ENCODE measurements around the gene PCBP3.
"Not testable (repeated sequence)": the region's sequence is repeated elsewhere in the genome, so short reads cannot be mapped to it uniquely, and the experiment has no call there.

Gene PCBP3

DNA sequence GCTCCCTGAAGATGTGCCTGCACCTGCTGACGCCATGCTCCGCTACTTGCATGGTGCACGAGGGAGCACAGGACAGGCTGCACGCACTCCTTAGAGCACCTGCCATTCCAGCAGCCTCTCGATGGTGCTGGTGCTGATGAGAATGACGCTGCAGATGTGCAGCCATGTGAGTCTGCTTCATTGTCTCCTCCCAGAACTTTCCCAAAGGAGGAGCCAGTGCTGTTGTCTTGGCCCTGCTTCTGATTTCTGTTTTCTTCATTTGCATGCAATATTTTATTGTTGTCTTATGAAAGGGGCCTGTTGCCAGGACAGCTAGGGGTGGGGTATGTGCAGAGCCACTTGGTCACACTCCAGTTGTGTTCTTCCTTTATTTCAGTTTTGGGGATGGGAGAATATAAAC, 70.1 kb downstream of the PCBP3 start:
- intact Hi-C loops (cut with DNase I), result no loop called here
- no peak for DNase-seq

DNA sequence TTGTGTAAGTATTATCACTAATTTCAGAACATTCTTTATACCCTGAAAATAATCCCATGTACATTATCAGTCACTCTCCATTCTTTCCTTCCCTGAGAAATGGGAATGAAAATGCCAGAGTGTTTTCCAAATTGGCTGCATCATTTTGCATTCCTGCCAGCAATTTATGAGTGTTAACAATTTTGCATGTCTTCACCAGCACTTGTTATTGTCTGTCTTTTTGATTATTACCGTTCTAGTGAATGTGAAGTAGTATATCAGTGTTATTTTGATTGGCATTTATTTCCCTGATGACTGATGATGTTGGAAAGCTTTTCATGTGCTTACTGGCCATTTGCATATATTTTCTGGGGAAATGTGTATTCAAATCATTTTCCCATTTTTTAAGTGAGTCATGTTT, 71.9 kb downstream of the PCBP3 start:
- DNase-seq, result no peak
- intact Hi-C loops (cut with DNase I), result no loop called here

GRCh38 chr21:45718413-45718812, 74.9 kb downstream of the PCBP3 start:
- intact Hi-C loops (cut with DNase I), result no loop called here
- no peak for DNase-seq

DNA sequence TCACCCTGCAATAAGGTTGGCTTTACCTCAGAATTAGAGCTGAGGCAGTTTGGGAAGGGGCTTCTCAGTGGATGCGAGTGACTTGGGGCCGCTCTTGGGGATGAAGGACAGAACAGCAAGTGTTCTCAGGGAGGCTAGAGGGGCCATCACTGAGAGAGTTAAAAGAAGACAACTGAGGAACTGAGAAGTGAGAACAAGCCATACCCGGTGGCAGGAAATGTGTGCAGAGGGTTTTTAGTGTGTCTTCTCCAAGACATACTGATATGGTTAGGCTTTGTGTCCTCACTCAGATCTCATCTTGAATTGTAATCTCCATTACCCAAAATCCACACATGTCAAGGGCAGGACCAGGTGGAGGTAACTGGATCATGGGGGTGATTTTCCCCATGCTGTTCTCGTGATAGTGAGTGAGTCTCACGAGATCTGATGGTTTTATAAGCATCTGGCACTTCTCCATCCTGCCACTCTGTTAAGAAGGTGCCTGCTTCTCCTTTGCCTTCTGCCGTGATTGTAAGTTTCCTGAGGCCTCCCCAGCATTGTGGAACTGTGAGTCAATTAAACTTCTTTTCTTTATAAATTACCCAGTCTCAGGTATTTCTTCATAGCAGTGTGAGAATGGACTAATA, 75.8 kb downstream of the PCBP3 start:
- intact Hi-C loops (cut with DNase I), result no loop called here
- no peak for DNase-seq

- DNase-seq; intact Hi-C loops (cut with DNase I): not testable (repeated sequence)
These were observed 76.7 kb downstream of the PCBP3 start for GRCh38 chr21:45720204-45720603.

GRCh38 chr21:45721671-45722070, 78.1 kb downstream of the PCBP3 start:
- DNase-seq, result no peak
- intact Hi-C loops (cut with DNase I), result no loop called here

- DNase-seq, result no peak
- intact Hi-C loops (cut with DNase I), result no loop called here
These were observed 79.8 kb downstream of the PCBP3 start for GRCh38 chr21:45723049-45723958.

- peak in 27 of 42 donors; percentile 10 to 69 (median 37) for DNase-seq
- intact Hi-C loops (cut with DNase I), result no loop called here
These were observed 80.9 kb downstream of the PCBP3 start for GRCh38 chr21:45724345-45724961.

DNA sequence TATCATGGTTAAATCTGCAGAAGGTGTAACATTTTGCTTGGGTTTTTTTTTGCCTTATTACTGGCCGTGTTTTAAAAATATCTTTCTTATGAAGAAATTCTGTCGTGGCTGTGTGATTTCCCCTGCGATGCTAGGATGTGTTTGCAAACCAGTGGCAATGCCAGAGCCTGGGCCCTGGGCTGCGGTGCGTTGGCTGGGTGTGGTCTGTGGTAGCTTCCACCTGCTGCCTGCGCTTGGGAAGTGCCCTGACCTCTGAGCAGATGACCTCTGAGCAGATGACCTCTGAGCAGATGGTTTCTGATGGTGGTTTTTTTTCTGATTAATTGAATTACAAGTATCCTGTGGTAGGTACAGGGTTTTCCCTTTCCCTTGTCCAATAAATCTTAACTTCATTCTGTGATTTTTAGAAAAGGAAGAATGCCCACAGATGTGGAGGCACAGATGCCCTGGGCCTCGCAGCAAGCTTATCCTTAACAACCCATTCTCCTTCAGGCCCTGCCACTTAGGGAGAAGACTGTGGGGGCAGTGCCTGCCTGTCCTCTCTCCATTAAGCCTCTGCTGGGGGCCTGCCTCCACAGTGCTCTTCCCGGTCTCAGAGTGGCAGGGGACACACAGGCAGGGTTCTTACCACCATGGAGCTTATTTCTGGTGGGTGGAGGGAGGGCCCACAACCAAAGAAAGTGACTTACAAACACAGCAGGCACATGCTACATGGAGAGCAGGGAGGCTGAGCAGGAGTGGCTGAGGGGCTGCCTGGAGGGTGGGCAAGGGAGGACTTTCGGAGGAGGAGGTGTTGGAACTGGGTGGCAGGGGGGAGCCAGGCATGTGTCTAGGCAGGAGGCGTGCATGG, 81.7 kb downstream of the PCBP3 start:
- intact Hi-C loops (cut with DNase I), result no loop called here
- no peak for DNase-seq

DNA sequence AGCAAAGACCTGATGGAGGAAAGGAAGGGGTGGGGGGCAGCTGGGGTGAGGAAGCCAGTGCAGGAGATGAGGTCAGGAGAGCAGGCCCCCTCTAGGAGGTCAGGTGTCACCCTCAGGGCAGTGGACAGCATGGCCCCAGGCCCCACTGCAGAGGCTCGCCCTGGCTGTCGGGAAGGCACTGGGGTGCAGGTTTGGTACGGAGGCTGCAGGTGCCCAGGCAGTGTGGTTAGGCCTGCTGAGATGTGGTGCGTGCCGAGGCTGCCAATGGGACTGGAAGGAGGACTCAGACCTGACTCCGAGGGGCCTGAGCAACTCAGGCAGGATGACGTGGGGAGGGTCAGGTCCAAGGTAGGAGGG, 82.3 kb downstream of the PCBP3 start:
- DNase-seq, result no peak
- intact Hi-C loops (cut with DNase I), result no loop called here

- intact Hi-C loops (cut with DNase I), result no loop called here
- DNase-seq, result no peak
These were observed 82.9 kb downstream of the PCBP3 start for GRCh38 chr21:45726438-45726837.

- intact Hi-C loops (cut with DNase I), result no loop called here
- no peak for DNase-seq
These were observed 83.9 kb downstream of the PCBP3 start for GRCh38 chr21:45727390-45727789.

GRCh38 chr21:45735259-45736000, 91.9 kb downstream of the PCBP3 start:
- intact Hi-C loops (cut with DNase I), result no loop called here
- no peak for DNase-seq

DNA sequence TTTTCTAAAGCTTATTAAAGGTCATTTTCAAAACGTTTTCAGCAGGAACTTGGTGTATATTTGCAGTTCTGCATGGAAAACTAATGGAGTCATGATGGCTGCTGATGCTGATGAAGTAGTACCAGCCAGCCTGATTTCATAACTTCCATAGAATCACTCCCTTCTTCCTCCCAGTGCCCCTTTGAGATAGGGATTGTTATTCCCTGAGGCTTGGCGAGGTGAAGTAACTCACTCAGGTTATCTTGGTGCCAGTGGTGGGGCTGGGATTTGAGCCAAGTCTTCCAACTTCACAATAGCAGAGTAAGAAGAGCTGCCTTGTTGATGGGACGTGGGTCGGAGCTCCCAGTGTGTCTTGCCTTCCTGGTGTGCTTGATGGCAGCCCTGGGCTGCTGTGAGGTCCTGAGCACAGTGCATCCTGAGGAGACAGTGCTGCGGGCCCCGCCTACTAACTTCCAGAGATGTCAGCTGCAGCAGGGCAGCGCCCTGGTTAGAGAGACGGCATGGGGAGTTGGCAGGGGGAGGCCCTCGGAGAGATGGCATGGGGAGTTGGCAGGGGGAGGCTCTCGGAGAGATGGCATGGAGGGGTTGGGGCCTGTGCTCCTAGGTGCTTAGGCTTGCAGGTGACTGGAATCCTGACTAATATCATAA, 92.6 kb downstream of the PCBP3 start:
- intact Hi-C loops (cut with DNase I), result no loop called here
- no peak for DNase-seq

GRCh38 chr21:45736690-45737484, 93.4 kb downstream of the PCBP3 start:
- no peak for DNase-seq
- intact Hi-C loops (cut with DNase I), result no loop called here

DNA sequence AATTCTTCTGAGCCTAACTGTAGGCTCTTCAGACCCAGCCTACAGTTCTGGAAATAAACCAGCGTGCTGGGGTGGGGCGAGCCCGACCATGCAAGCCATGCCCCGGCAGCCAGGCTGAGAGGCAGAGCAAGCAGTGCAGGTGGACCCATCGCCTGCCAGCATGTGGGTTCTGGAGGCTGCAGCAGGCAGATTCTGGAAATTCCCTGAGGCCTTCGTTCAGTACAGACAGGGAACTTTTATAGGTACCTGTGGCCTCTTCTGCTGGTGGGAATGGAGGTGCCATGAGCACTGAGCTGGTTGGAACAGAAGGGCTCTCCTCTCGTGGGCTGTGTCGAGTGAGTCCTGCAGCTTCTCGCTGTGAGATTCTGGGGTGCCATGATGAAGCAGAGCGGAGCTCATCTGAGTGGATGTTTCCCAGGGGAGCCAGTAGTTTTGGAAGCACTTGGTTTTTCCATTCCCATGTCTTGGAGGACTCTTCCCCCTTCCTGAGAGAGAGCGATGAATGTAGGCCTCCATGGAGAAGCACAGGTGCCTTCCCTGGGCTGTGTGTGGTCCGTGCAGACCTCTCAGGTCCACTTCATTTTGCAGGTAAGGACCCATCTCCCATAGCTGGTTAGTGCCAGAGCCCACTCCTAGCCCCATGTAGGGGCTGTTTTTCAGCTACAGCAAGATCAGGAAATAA, 94.1 kb downstream of the PCBP3 start:
- DNase-seq, result no peak
- intact Hi-C loops (cut with DNase I), result no loop called here

Data from head of caudate nucleus (tissue), 42 donors.